Fibroblast of peridontal ligament (primary cell): ENCODE data around the gene EGLN1.
A peak's percentile ranks its signal among the peaks of the same experiment; 100 is the strongest.
"Not testable (repeated sequence)": the region's sequence is repeated elsewhere in the genome, so short reads cannot be mapped to it uniquely, and the experiment has no call there.

ENCODE experiments used
- DNase-seq: peaks from one replicate; pipeline ENCODE4 v3.0.0-alpha.2; 2010; ENCODE audit errors: extremely low read depth

The EGLN1 gene

GRCh38 chr1:231421971-231422797, at the start of gene EGLN1:
EGLN1 (minus strand) TSS chr1:231422287; CDS start chr1:231421888, 399 bp downstream.
- peak; percentile 62 for DNase-seq

- DNase-seq, result not testable (repeated sequence)
Measured at GRCh38 chr1:231471500-231471899, 49.4 kb upstream of the EGLN1 start.

- DNase-seq, result not testable (repeated sequence)
Measured at GRCh38 chr1:231471027-231471426, 48.9 kb upstream of the EGLN1 start.

- no peak for DNase-seq
Measured at GRCh38 chr1:231467986-231468385, 45.9 kb upstream of the EGLN1 start.

- DNase-seq, result no peak
Measured at GRCh38 chr1:231465051-231465450, 43.0 kb upstream of the EGLN1 start.

- no peak for DNase-seq
Measured at GRCh38 chr1:231463541-231463940, 41.5 kb upstream of the EGLN1 start.

- peak; percentile 1 for DNase-seq
Measured at GRCh38 chr1:231460614-231461013, 38.5 kb upstream of the EGLN1 start.

- not testable (repeated sequence) for DNase-seq
Measured at GRCh38 chr1:231459438-231459837, 37.4 kb upstream of the EGLN1 start.

GRCh38 chr1:231457956-231458355, 35.9 kb upstream of the EGLN1 start:
- DNase-seq, result not testable (repeated sequence)

GRCh38 chr1:231454133-231454532, 32.0 kb upstream of the EGLN1 start:
- not testable (repeated sequence) for DNase-seq

GRCh38 chr1:231446138-231446537, 24.1 kb upstream of the EGLN1 start:
- DNase-seq, result no peak

GRCh38 chr1:231444059-231444458, 22.0 kb upstream of the EGLN1 start:
- DNase-seq, result no peak

GRCh38 chr1:231443363-231443762, 21.3 kb upstream of the EGLN1 start:
- DNase-seq, result no peak

GRCh38 chr1:231442735-231443134, 20.6 kb upstream of the EGLN1 start:
- peak; percentile 15 for DNase-seq

- DNase-seq, result no peak
Measured at GRCh38 chr1:231432996-231433395, 10.9 kb upstream of the EGLN1 start.

- DNase-seq, result no peak
Measured at GRCh38 chr1:231431665-231432415, 9.8 kb upstream of the EGLN1 start.

- DNase-seq, result not testable (repeated sequence)
Measured at GRCh38 chr1:231430678-231431352, 8.7 kb upstream of the EGLN1 start.

- no peak for DNase-seq
Measured at GRCh38 chr1:231428377-231428776, 6.3 kb upstream of the EGLN1 start.

- no peak for DNase-seq
Measured at GRCh38 chr1:231424950-231425805, 3.1 kb upstream of the EGLN1 start.

- no peak for DNase-seq
Measured at GRCh38 chr1:231423648-231424047, 1.6 kb upstream of the EGLN1 start.

GRCh38 chr1:231422798-231423309, 767 bp upstream of the EGLN1 start:
- peak; percentile 83 for DNase-seq
